CD4-positive, alpha-beta T cell treated with Interleukin-21 for 1 hour (primary cell): ENCODE results near the gene RPAP3.

Experiments
- DNase-seq: peaks from one replicate; pipeline ENCODE4 v3.0.0-alpha.2; 2020

RPAP3 gene, protein sequence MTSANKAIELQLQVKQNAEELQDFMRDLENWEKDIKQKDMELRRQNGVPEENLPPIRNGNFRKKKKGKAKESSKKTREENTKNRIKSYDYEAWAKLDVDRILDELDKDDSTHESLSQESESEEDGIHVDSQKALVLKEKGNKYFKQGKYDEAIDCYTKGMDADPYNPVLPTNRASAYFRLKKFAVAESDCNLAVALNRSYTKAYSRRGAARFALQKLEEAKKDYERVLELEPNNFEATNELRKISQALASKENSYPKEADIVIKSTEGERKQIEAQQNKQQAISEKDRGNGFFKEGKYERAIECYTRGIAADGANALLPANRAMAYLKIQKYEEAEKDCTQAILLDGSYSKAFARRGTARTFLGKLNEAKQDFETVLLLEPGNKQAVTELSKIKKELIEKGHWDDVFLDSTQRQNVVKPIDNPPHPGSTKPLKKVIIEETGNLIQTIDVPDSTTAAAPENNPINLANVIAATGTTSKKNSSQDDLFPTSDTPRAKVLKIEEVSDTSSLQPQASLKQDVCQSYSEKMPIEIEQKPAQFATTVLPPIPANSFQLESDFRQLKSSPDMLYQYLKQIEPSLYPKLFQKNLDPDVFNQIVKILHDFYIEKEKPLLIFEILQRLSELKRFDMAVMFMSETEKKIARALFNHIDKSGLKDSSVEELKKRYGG

DNA sequence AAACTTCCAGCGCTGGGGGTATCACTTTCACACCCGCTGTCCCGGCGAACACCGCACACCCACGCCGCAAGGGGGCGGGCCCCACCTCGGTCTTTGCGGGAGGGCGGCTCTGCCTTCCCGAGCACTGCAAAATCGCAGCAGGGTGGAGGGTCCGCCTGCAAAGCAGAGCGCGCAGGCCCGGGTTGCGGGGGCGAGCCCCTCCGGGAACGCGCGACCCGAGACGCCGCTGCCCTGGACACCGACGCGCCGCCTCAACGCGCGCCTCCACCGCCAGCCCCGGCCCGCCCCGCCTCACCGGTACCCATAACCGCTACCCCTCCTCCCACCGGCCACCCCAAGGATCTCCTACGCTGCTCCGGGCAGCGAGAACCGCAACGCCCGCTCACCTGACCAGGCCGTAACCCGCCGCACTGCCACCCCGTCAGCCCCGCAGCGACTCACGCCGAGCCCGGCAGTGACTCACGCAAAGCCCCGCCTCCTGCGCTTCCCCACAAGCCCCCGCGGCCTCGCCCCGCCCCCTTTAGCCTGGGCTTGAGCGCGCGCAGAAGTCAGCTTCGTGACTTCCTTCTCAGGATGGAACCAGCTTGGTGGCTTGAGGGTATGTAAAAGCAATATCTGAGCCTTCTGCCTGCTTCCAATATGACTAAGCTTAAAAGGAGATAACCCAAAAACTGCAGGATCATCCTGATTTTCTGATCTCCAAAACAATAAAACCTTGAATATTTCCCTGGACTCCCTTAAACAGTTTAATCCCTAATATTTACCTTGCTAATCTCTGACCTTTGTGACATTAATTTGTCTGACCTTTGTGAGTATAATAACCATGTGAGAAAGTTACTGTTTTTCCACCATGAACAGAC is at the start of gene RPAP3:
TSS of gene RPAP3 (minus strand) at position 465 of the 860 bp plus-strand sequence. CDS start 3,190 bp downstream, outside the sequence.
- peak; percentile 94 for DNase-seq

DNA sequence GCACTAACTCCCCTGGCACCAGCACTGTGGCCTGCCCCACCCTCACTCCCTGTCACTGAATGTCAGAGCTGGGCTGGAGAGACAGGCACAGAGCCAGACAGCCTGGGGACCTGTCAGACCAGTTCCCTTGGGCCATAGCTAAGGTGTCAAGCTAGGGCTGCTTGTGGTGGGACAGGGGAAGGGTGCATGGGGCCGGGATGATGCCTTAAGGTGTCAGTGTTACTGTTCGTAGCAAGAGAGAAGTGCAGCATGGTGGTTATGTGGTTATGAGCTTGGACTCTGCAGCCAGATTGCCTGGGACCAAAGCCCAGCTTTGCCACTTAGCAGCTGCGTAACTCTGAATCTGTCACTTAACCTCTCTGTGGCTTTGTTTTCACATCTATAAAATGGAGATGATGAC is 49.1 kb upstream of the RPAP3 start:
- no peak for DNase-seq

DNA sequence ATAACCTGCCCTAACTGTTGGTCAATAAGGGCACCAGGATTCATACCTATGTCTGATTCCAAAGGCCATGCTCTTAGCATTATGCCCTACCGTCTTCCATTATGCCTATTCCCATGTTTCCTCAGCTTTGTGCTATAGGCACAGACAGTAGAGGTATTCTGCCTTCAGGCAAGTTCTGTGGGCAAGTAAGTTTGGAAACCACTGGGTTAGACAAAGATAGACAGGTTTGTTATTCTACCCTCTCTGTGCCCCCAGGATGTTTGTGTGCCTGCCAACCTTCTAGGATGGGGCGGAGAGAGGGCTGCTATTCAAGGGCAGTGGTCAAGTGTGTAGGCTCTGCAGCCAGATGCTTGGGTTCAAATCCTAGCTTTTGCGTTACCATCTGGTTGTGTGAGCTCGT is 48.3 kb upstream of the RPAP3 start:
- no peak for DNase-seq

DNA sequence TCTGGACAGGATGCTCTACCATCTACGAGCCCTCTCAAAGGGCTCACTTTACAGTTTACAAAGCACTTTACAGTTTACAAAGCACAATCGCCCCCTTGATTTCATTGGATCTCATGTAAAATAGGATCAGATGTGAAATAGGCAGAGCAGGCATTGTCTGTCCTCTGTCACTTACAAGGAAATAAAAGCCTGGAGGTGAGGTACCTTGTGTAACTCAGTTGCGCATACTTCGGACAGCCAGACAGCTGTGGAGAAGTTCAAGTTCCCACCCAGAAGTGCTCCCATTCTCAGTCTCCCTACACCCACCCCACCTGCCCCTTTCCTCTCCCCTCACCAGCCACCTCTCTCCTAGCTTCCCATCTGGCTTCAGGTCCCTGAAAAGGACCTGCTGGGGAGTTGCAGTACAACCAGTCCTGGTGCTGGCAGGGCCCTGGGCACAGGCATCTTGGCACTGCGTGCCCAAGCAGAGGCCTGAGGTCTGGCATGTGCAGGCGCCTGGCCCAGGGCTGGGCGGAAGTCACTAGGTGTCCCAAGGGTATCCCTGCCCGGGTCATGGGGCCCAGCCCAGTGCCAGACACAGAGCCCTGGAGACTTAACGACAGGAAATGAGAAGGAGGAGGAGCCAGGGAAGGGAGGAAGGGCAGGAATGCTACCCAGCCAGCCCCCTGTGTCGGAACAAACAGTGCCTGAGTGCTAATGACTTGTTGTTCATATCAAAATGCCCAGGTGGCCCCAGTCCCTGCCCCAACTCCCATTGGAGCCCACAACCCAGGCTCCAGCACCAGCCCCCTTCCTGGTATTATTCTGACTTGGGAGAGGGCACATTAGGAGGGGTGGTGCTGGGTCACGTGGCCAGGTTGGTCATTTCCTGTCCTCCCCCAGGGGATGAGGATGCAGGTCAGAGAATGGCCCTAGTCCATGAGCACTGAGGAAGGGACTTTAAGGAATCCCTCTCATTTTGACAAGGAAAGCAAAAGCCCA is 47.5 kb upstream of the RPAP3 start:
- no peak for DNase-seq

DNA sequence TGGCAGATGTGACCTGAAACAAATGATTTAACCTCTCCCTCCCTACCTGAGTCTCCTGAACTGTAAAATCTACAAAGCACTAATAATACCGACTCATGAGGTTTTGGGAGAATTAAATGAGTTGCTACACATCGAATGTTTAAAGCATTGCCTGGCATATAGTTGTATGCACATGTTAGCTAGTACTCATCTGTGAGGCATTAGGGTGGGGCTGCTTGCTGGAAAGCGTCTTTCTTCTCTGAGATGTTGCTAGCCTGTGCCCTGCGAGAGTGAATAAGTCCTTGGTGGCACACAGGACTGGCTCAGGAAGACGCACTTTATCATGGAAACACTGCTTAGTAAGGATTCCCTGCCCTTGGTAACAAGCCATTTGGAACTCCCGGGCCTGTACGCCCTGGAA is 46.7 kb upstream of the RPAP3 start:
- DNase-seq = no peak

DNA sequence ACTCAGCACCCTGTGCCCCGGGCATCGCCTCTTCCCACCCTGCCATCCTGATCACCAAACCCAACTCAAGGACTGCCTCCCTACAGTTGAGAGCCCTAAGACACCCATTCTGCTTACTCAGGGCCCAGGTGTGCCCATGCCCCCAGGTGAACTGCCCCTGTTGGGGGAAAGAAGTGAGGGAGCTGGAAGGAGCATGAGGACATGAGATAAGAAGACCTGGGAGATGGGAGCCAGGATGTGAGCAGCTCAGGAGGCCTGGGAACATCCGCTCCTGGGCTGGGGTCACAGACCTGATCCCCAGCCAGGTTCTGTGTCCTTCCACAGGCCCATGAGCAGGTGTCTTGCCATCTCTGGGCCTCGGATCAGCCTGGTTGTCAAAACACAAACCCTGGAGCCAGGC is 46.3 kb upstream of the RPAP3 start:
- no peak for DNase-seq

DNA sequence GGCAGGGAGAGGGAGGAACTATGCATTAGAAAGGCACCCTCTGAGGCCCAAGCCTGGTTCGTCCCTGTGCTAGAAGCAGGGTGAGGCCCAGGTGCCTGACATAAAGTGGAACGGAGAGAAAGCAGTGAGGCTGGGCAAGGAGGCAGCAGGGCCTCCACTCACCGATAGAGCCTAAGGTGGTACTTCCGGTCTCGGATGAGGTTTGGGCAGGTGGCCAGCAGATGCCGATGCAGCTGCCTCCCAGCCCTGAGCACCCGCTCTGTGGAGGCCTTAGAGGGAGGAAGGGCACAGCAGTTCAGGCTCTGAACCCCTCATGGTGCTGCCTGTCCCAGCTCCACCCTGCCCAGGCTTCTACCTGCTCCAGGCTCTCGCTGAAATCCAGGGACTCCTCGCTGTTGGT is 45.7 kb upstream of the RPAP3 start:
- DNase-seq = no peak

DNA sequence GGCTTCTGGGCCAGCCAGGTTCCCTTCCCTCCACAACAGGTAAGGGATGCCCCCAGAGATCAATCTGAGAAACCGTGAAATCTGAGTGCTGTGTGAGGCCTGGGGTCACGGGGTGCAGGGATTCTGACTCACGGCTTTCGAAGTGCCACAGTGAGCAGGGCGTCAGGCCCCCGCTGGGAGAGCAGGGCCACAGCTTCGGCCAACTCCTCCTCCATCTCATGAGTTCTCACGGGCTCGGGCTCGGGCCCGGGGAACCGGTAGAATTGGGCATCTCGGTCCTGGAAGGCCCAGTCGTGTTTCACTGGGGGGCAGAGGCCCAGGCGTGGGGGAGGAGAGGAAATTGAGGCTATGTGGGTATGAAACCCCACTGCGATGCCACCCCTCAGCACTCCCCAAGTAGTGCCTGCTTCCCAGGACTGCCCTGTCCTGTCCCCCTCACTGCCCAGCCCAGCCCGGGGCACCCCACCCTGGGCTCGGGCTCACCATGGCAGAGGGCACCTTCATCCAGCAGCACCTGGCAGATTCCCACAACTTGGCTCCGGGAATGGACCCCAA is 45.2 kb upstream of the RPAP3 start:
- DNase-seq = no peak

DNA sequence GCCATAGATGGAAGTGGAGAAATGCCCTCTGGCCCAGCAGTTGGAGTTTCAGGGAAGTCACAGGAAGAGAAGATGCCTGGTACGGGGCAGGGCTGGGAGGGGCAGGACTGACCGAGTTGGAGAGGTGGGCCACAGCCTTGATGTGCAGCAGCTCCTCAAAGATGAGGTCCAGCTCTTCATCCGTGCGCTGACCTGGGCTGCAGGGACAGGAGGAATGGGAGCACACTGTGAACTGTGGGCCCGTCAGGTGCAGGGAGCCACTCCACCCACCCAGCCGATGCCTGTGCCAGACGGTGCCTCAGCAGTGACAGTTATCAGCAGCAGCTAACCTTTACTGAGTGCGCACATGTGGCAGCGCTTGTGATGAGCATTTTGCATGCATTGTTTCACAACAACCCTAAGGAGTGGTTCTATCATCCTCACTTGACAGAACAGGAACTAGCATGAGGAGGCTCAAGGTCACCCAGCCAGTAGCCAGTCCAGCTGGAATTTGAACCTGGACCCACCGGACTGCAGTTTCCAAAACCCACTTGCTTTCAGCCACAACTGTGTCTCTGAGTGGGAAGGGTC is 44.5 kb upstream of the RPAP3 start:
- no peak for DNase-seq

DNA sequence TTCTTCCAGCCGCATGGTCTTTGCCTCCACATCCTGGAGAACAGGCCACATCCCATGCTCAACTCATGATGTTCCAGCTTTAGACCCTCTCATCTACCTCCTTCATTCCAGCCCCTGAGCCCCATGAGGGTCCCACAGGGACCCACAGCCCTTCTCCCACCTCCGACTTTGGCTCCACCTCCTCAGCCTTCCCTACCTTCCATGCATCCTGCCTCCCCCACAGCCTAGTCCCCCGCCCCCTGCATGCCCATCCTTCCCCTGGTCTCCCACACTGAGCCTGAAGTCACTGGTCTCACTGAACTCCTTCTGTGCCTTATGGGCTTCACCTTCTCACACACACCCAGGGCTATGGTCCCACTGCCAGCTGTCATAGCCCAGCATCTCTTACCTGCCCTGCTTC is 43.1 kb upstream of the RPAP3 start:
- no peak for DNase-seq

DNA sequence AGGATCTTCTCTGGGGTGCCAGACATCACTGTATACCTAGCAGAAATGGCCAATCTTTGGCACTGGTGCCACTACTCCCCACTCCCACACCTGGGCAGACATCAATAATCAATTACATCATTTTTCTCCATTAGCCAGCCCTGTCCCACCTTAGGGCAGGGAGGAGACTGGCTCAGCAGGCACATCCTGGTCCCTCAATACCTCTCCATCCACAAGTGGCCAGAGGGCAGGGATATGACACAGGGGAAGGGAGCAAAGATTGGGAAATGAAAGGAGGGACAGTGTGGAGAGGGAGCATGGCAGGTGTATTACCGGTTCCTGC is 42.6 kb upstream of the RPAP3 start:
- DNase-seq = no peak

DNA sequence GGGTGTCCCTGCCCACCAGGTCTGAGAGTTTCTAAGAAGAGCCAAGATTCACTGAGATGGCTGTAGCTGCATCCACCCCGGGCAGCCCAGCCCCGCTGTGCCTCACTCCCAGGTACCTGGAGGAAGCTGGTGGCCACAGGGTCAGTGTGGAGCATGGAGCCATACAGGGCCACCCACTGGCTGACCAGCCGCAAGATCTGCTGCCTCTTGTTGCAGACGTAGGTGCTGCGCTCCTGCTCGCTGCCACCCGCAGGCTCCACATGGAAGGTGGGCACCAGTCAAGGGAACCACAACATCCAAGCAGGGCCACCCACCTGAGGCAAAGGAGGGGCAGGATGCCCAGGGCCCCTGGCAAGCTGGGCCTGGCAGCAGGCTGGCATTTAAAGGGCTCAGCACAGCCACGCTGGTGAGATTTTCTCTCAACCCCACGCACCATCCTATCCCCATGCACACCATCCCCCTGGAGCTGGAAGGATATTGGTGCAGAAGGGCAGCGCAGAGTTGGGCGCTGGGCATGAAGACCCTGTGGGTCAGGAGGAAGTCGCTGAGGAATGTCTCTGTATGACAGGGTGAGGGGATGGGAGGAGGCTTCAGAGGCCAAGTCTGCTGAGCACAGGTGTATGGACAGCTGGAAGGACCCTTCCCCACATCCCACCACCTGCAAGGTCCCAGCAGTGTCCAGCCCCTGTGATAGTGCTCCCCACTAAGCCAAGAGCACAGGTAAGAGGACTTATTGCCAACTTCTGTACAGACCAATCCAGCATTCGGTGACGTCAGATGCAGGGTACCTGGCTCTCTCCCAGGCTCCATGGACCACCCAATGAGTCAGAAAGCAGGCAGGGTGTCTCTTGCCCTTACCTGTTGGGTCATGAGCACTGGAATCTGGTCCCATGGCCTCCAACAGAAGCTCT is 42.0 kb upstream of the RPAP3 start:
- DNase-seq = no peak

DNA sequence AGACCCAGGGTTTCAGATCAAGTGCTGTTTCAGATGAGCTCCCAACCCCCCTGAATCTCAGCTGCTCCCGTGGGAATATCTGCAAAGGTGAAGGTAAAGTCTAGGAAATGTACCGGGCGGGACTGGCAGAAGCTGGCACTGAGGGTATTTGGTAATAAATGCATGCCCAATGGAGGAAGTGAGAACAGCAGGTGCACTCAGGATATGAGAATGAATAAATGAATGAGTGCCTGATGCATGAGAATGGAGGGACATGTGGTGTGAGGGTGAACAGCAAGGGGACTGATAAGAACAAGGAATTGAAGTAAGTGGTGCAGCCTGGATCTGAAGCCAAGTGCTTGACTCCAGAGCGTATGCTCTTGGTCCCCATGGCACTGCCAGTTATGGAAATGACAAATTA is 41.3 kb upstream of the RPAP3 start:
- DNase-seq = no peak

DNA sequence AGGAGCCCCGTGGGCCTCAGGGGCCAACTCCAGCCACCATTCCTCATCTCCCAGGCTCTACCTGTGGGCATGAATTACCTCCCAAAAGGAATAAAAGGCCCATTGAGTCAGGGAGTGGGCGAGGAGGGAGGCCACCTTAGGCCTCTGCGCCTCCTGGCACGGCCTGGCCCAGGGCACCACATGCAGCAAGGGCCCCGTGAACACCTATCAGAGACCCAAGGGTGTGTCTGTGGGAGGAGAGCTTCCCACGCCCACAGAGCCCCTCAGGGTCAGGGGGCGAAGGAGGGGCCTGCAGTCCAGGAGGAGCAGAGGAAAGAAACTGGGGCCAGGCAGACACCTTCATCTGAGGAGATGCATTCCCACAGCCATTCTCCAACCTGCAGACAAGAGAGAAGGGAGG is 40.7 kb upstream of the RPAP3 start:
- no peak for DNase-seq

DNA sequence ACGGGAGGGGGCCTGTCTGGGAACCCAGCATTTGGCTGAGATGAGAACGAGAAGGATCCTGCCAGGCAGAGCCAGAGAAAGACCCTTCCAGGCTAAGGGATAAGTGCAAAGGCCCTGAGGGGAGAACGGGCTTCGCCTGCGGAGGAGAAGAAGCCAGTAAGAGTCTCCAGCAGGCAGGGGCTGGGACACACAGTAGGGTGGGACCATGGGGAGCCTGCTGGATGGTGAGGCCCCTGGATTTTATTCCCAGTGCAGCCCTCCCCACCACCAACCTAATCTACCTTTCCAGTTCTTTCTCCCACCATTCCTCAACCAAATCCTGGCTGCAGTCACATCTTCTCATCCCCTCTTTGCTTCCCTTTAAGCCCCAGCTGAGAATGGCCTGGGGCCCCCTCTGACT is 40.2 kb upstream of the RPAP3 start:
- no peak for DNase-seq

DNA sequence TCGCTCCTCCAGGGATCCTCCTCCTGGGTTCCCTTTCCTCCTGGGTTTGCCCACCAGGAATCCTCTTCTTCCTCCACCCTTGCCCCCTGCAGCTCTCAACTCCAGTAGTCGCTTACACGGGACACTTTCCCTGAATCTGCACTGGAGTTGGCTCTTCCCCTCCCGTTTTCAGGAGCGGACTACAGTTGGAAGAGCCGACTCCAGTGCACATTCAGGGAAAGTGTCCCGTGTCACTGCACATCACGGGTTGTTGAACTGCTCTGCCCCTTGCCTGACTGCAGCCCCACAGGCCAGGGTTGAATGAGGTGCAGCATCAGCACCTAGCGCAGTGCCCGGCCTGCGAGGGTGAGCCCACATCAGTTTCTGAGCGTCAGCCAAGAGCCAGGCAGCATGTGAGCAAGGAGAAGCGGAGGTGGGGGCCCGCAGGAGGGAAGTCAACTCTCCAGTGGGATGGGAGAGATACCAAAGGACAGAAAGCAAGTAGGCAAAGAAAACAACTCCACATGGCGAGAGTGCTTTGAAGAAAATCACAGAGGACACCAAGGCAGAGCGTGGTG is 39.7 kb upstream of the RPAP3 start:
- DNase-seq = no peak

DNA sequence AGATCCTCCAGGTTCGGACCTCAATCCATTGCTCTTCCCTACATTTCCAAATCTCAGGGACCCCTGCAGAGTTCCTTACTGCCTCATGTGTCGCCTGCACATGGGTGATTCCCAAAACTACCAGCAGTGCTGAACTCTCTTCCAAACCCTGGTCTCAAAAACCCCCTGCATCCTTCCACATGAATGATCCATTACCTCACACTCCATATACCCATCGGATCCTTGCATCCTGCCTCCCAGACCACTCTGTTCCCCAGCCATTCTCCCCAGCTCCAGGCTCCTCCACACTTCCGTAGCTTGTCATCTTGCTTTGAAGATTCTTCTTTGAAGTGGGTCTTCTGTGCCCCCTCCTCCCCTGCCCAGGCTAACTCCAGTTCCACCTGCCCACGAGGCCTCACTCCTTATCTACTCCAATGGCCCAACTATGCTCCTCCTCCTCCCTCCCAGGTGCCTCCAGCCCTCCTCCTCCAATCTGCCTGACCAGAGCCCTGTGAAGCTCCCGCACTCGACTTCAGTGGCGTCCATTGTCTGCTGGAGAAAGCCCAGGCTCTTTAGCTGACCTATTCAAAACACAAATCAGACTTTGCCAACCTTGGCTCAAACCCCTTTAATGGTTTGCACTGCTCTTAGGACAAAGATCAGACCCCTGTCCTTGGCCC is 39.1 kb upstream of the RPAP3 start:
- no peak for DNase-seq

DNA sequence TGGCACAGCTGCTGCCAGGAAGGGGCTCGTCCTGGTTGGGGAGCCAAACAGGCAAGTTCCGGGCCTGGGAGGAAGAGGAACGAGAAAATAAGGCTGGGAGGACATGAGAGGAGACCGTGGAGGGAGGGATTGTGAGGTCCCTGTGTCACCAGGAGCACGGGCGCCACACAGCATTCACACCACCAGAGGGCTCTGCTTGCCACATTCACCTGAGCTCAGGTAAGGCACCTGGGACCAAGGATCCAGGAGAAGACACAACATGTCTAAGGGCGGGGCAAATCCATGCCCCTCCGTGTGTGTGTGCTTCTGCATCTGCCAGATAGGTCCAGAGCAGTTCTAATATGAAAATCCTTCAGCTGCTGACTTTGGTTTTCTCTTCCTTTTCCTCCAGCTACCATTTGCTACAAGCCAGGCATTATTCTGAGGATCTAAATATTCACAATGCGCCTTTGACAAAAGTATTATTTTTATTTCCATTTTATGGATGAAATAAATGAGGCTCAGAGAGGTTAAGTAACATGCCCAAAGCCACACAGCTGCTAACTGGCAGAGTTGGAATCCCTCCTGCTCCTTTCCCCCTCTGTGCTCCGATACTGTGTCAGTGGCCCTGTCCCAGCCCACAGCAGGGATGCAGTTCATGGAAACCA is 38.3 kb upstream of the RPAP3 start:
- DNase-seq = peak; percentile 72

DNA sequence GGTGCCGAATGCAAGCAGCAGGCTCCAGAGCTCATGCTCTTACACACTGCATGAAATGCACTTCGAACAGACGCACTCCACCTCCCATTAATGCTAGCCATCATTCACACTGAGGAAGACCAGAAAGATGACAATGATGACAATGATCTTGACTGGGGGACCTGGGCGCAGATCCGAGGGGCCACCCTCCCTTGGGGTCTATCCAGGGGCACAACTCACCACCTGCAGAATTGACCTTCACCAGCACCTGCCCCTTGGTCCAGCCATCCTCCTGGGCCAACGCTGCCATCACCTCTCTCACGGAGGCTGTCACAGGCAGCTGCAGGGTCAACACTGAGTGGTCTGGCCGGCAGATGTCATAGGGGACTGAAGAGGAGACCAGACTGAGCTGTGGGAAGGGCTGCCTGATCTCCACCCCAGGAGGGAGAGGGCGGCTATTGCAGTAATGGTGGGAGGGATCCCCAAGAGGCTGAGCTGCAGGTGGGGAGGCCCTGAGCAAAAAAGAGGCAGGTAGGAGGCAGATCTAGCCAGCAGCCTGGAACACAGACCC is 37.6 kb upstream of the RPAP3 start:
- no peak for DNase-seq
